MV-4-11 (cell line): ENCODE data around the gene CD1E.
A peak's percentile ranks its signal among the peaks of the same experiment; 100 is the strongest.
"Not testable (repeated sequence)": the region's sequence is repeated elsewhere in the genome, so short reads cannot be mapped to it uniquely, and the experiment has no call there.

Source experiments
- DNase-seq: peaks from one replicate; lab custom pipeline; 2025; lab: John Stamatoyannopoulos, UW

CD1E gene

GRCh38 chr1:158353303-158354075, at the start of gene CD1E:
CD1E (plus strand) TSS chr1:158353894; CDS start chr1:158353989, 95 bp downstream.
- peak; percentile 40 for DNase-seq

- DNase-seq, result no peak
Measured at GRCh38 chr1:158310623-158311022, 43.1 kb upstream of the CD1E start.

- no peak for DNase-seq
Measured at GRCh38 chr1:158311066-158311465, 42.6 kb upstream of the CD1E start.

GRCh38 chr1:158323866-158324265, 29.8 kb upstream of the CD1E start:
- DNase-seq, result no peak

- peak; percentile 62 for DNase-seq
Measured at GRCh38 chr1:158324395-158324794, 29.3 kb upstream of the CD1E start.

GRCh38 chr1:158327481-158327880, 26.2 kb upstream of the CD1E start:
- DNase-seq, result no peak

GRCh38 chr1:158328426-158328825, 25.3 kb upstream of the CD1E start:
- DNase-seq, result peak; percentile 71

GRCh38 chr1:158329300-158329699, 24.4 kb upstream of the CD1E start:
- no peak for DNase-seq

- peak; percentile 44 for DNase-seq
Measured at GRCh38 chr1:158329733-158330132, 24.0 kb upstream of the CD1E start.

GRCh38 chr1:158330391-158331105, 23.1 kb upstream of the CD1E start:
- DNase-seq, result no peak

- DNase-seq, result no peak
Measured at GRCh38 chr1:158331106-158331425, 22.6 kb upstream of the CD1E start.

GRCh38 chr1:158331481-158332150, 22.1 kb upstream of the CD1E start, which contains the start of gene CD1B:
CD1B (minus strand) TSS chr1:158331531; CDS start chr1:158331423, 108 bp downstream.
- no peak for DNase-seq

GRCh38 chr1:158333405-158334155, 20.1 kb upstream of the CD1E start:
- DNase-seq, result peak; percentile 71

- peak; percentile 0 for DNase-seq
Measured at GRCh38 chr1:158334526-158335212, 19.0 kb upstream of the CD1E start.

GRCh38 chr1:158335213-158335532, 18.5 kb upstream of the CD1E start:
- no peak for DNase-seq

GRCh38 chr1:158336413-158336812, 17.3 kb upstream of the CD1E start:
- not testable (repeated sequence) for DNase-seq

GRCh38 chr1:158348946-158349345, 4.7 kb upstream of the CD1E start:
- not testable (repeated sequence) for DNase-seq

- peak; percentile 31 for DNase-seq
Measured at GRCh38 chr1:158354255-158354654, 561 bp downstream of the CD1E start.

- DNase-seq, result no peak
Measured at GRCh38 chr1:158355773-158356285, 2.1 kb downstream of the CD1E start.

GRCh38 chr1:158356616-158357015, 2.9 kb downstream of the CD1E start:
- no peak for DNase-seq

- no peak for DNase-seq
Measured at GRCh38 chr1:158357441-158357840, 3.7 kb downstream of the CD1E start.
